Measurements from ENCODE around the gene DAGLB. TPM values are rescaled to one million over a fixed set of nuclear protein-coding genes. Genes with fewer than 3 reads are reported as not detected.

DAGLB gene
- total RNA-seq, 6 experiments from 2014 or later = 8.9 to 12.7 (median 11.7) TPM

DNA sequence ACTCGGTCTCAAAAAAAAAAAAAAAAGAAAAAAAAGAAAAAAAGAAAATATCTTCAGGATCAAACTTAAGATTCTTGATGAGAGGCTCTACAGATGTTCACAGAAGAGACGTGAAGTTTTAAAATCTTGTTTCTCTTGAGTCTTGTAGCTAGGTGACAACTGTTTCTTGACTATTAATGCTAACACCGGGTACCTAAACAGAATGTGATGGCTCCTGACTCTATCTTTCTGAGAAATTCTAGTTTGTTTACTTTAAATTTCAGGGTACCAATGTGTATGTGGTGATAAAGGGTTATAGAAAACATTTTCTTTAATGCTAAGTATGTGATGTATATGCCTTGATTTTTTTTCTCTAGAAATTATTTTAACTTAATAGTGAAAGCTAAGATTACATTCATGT lies 61.0 kb downstream of the DAGLB start:
- 85% methylated on average over 3 of the region's 3 CpGs for WGBS (ENCODE audit: insufficient coverage, low coverage, low lambda C conversion rate, missing lambda C conversion rate)
- Histone ChIP-seq H3K4me3 (no peak overlapping the region), H3K27me3 (no peaks in the 10 kb centered on the region), H3K36me3 (peaks cover 0 to 19% (median 4%) of the 10 kb centered on the region in 4 donors), H3K9me3 (no peaks in the 10 kb centered on the region), H3K27ac (peak overlapping the region in 1 of 3 donors; percentile 59), H3K4me1 (peaks cover 0 to 43% (median 8%) of the 10 kb centered on the region in 4 donors)
- no peak for DNase-seq
- intact Hi-C loops (cut with DNase I) = no loop called here
- ATAC-seq = no peak
- no peak for TF ChIP-seq POLR2A (IDR thresholded peaks at IDR 0.05)
- TF ChIP-seq, protein P1, sequence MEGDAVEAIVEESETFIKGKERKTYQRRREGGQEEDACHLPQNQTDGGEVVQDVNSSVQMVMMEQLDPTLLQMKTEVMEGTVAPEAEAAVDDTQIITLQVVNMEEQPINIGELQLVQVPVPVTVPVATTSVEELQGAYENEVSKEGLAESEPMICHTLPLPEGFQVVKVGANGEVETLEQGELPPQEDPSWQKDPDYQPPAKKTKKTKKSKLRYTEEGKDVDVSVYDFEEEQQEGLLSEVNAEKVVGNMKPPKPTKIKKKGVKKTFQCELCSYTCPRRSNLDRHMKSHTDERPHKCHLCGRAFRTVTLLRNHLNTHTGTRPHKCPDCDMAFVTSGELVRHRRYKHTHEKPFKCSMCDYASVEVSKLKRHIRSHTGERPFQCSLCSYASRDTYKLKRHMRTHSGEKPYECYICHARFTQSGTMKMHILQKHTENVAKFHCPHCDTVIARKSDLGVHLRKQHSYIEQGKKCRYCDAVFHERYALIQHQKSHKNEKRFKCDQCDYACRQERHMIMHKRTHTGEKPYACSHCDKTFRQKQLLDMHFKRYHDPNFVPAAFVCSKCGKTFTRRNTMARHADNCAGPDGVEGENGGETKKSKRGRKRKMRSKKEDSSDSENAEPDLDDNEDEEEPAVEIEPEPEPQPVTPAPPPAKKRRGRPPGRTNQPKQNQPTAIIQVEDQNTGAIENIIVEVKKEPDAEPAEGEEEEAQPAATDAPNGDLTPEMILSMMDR (IDR thresholded peaks at IDR 0.05) = no peak

DNA sequence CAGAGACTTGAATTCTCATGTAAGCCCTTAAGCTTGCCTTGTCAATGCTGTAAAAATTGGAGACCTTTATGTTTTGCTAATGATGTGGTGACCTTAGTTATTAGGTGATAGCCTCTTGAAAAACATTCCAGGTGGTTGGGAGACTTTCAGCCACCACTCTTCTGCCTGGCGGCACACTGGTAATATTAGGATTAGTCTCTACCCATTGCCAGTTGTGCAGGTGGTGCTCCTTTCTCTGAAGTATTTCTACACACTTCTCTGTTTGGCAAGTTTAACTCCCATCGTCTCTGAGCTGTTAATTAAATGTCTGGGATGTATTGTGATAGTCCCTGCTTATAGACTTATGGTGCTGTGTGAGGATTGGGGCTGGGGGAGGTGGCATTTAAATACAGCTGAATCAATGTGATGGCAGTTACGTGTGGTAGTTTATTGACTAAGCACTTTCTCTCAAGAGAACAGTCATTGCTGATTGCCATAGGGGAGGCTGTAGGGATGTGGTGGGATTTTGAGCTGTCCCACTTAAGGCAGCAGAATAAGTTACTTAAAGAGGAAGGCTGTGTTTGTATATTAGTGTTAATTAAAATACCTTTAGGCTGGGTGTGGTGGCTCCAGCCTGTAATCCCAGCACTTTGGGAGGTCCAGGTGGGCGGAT lies 61.7 kb downstream of the DAGLB start:
- ATAC-seq = peak in 1 of 4 donors; percentile 5

DNA sequence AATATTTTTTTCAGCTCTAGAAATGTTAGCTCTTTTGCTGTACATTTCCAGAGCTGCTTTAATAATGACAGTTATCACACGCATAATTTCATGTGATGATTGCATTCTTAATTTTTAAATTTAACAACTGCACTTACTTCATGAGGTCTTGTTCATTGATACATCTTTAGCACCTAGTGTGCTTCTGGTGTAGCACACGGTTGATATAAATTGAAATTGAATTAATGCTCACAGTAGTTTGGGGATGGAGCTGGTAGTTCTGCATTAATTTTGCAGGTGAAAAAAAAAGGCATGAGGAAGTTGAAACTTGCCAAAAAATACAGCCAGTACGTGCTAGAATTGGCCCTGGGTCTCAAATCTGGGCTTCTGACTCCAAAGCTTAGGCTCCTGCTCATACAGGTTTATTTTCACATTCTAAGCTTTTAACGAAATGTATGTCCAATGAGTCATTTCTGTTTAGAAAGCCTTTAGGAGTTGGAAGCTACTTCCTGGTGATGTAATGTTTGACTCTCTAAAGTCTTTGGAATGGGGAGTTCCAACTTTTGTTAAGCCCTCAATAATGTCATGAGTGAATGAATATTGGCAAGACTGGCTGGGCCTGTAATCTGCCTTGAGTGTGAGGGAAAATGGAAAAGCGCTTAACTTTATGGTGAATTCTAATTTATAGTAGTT lies 62.5 kb downstream of the DAGLB start:
- H3K9me3 ChIP-seq = no peaks in the 10 kb centered on the region
- H3K4me1 ChIP-seq = peaks cover 0 to 57% (median 10%) of the 10 kb centered on the region in 4 donors
- H3K27ac ChIP-seq = peak overlapping the region; percentile 10 to 59 (median 52)
- ATAC-seq (peak; percentile 77 to 85 (median 82)), DNase-seq (no peak)
- WGBS (ENCODE audit: insufficient coverage, low coverage, low lambda C conversion rate, missing lambda C conversion rate) = 24% methylated on average over 5 of the region's 5 CpGs
- no peak overlapping the region for H3K4me3 ChIP-seq
- no peak for TF ChIP-seq POLR2A (IDR thresholded peaks at IDR 0.05)
- TF ChIP-seq, protein P1 (IDR thresholded peaks at IDR 0.05) = no peak
- no peaks in the 10 kb centered on the region for H3K27me3 ChIP-seq
- peaks cover 0 to 14% (median 1%) of the 10 kb centered on the region in 4 donors for H3K36me3 ChIP-seq
- intact Hi-C loops (cut with DNase I) = no loop called here

More for the DNA sequence above, 61.7 kb downstream of the DAGLB start:
- intact Hi-C loops (cut with DNase I) = no loop called here
- H3K4me3 ChIP-seq = no peak overlapping the region
- WGBS (ENCODE audit: insufficient coverage, low coverage, low lambda C conversion rate, missing lambda C conversion rate) = 46% methylated on average over 4 of the region's 4 CpGs
- peak overlapping the region; percentile 10 to 59 (median 37) for H3K27ac ChIP-seq
- H3K27me3 ChIP-seq = no peaks in the 10 kb centered on the region
- TF ChIP-seq, protein P1 (IDR thresholded peaks at IDR 0.05) = no peak
- TF ChIP-seq POLR2A (IDR thresholded peaks at IDR 0.05) = no peak
- H3K4me1 ChIP-seq = peaks cover 0 to 49% (median 8%) of the 10 kb centered on the region in 4 donors
- H3K9me3 ChIP-seq = no peaks in the 10 kb centered on the region
- no peak for DNase-seq
- peaks cover 0 to 14% (median 4%) of the 10 kb centered on the region in 4 donors for H3K36me3 ChIP-seq

DNA sequence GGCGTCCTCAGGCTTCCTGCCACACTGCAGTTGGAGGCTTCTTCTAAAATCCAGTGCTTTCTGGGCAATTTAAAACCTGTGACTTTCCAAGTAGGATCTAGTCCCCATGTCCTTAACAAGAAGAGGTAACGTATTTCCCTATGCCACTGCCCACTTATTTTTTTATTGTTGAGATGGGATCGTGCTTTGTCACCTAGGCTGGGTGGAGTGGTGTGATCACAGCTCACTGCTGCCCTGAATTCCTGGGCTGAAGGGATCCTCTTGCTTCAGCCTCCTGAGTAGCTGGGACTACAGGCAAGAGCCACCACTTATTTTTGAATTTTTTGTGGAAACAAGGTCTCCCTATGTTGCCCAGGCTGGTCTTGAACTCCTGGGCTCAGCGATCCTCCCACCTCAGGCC lies 63.4 kb downstream of the DAGLB start:
- peak overlapping the region in 2 of 3 donors; percentile 47 to 52 for H3K27ac ChIP-seq
- no peak for ATAC-seq
- WGBS (ENCODE audit: insufficient coverage, low coverage, low lambda C conversion rate, missing lambda C conversion rate) = 90% methylated on average over 2 of the region's 4 CpGs

More for the DNA sequence above, 63.4 kb downstream of the DAGLB start:
- intact Hi-C loops (cut with DNase I) = no loop called here
- H3K9me3 ChIP-seq = no peaks in the 10 kb centered on the region
- no peaks in the 10 kb centered on the region for H3K27me3 ChIP-seq
- H3K4me3 ChIP-seq = no peak overlapping the region
- TF ChIP-seq, protein P1 (IDR thresholded peaks at IDR 0.05) = no peak
- no peak for TF ChIP-seq POLR2A (IDR thresholded peaks at IDR 0.05)
- peaks cover 0 to 14% (median 0%) of the 10 kb centered on the region in 4 donors for H3K36me3 ChIP-seq
- no peak for DNase-seq
- peaks cover 0 to 61% (median 11%) of the 10 kb centered on the region in 4 donors for H3K4me1 ChIP-seq

All from right lobe of liver (tissue), 6 donors.